ENCODE results near the gene RTN4.

The RTN4 gene

GRCh38 chr2:54946220-54946805 is 103.9 kb downstream of the RTN4 start:
- Mint-ChIP-seq H3K36me3 (peaks cover 0 to 3% of the 10 kb centered on the region in 2 donors), H3K27me3 (peaks cover 0 to 3% of the 10 kb centered on the region in 2 donors), H3K27ac (no peak overlapping the region), H3K9me3 (no peaks in the 10 kb centered on the region), H3K4me3 (no peak overlapping the region), H3K4me1 (no peaks in the 10 kb centered on the region)
- no peak for ATAC-seq (replicated peaks)
- DNase-seq: no peak

GRCh38 chr2:54945391-54946219 is 104.6 kb downstream of the RTN4 start:
- no peak for ATAC-seq (replicated peaks)
- Mint-ChIP-seq H3K4me3 (no peak overlapping the region), H3K27me3 (peaks cover 0 to 3% of the 10 kb centered on the region in 2 donors), H3K9me3 (no peaks in the 10 kb centered on the region), H3K36me3 (peaks cover 0 to 3% of the 10 kb centered on the region in 2 donors), H3K27ac (no peak overlapping the region), H3K4me1 (no peaks in the 10 kb centered on the region)
- no peak for DNase-seq

GRCh38 chr2:54944724-54945326 is 105.4 kb downstream of the RTN4 start:
- no peak overlapping the region for H3K27ac Mint-ChIP-seq
- ATAC-seq (replicated peaks) (no peak), DNase-seq (no peak)
- peaks cover 0 to under 1% of the 10 kb centered on the region in 2 donors for H3K36me3 Mint-ChIP-seq
- no peaks in the 10 kb centered on the region for H3K4me1 Mint-ChIP-seq
- H3K4me3 Mint-ChIP-seq: no peak overlapping the region
- no peaks in the 10 kb centered on the region for H3K9me3 Mint-ChIP-seq
- H3K27me3 Mint-ChIP-seq: peaks cover 0 to 3% of the 10 kb centered on the region in 2 donors

- H3K27ac Mint-ChIP-seq: no peak overlapping the region
- no peak for DNase-seq
- ATAC-seq (replicated peaks): no peak
- H3K36me3 Mint-ChIP-seq: peaks cover 0 to 2% of the 10 kb centered on the region in 2 donors
- no peaks in the 10 kb centered on the region for H3K4me1 Mint-ChIP-seq
- H3K27me3 Mint-ChIP-seq: peaks cover 0 to 3% of the 10 kb centered on the region in 2 donors
- no peaks in the 10 kb centered on the region for H3K9me3 Mint-ChIP-seq
- no peak overlapping the region for H3K4me3 Mint-ChIP-seq
Observed at GRCh38 chr2:54942373-54942772, 107.9 kb downstream of the RTN4 start.

- Mint-ChIP-seq H3K36me3 (peaks cover 0 to 4% of the 10 kb centered on the region in 2 donors), H3K4me1 (no peaks in the 10 kb centered on the region), H3K4me3 (no peak overlapping the region), H3K27me3 (peaks cover 0 to 3% of the 10 kb centered on the region in 2 donors), H3K27ac (no peak overlapping the region), H3K9me3 (peaks cover 0 to 2% of the 10 kb centered on the region in 2 donors)
- ATAC-seq (replicated peaks) (no peak), DNase-seq (no peak)
Observed at GRCh38 chr2:54941248-54941984, 108.8 kb downstream of the RTN4 start.

- H3K9me3 Mint-ChIP-seq: peaks cover 0 to 2% of the 10 kb centered on the region in 2 donors
- DNase-seq (no peak), ATAC-seq (replicated peaks) (no peak)
- no peak overlapping the region for H3K27ac Mint-ChIP-seq
- H3K4me1 Mint-ChIP-seq: no peaks in the 10 kb centered on the region
- H3K27me3 Mint-ChIP-seq: peaks cover 0 to 3% of the 10 kb centered on the region in 2 donors
- H3K4me3 Mint-ChIP-seq: no peak overlapping the region
- peaks cover 0 to 4% of the 10 kb centered on the region in 2 donors for H3K36me3 Mint-ChIP-seq
Observed at GRCh38 chr2:54940723-54941122, 109.5 kb downstream of the RTN4 start.

GRCh38 chr2:54939446-54940118 is 110.7 kb downstream of the RTN4 start:
- no peak for ATAC-seq (replicated peaks)
- H3K27ac Mint-ChIP-seq: peak overlapping the region; percentile 1
- DNase-seq: no peak
- no peaks in the 10 kb centered on the region for H3K4me1 Mint-ChIP-seq
- no peaks in the 10 kb centered on the region for H3K27me3 Mint-ChIP-seq
- H3K4me3 Mint-ChIP-seq: no peak overlapping the region
- H3K9me3 Mint-ChIP-seq: peaks cover 0 to 2% of the 10 kb centered on the region in 2 donors
- peaks cover 0 to 4% of the 10 kb centered on the region in 2 donors for H3K36me3 Mint-ChIP-seq

- Mint-ChIP-seq H3K36me3 (peaks cover 0 to 4% of the 10 kb centered on the region in 2 donors), H3K27me3 (no peaks in the 10 kb centered on the region), H3K9me3 (peaks cover 0 to 2% of the 10 kb centered on the region in 2 donors), H3K27ac (no peak overlapping the region), H3K4me3 (no peak overlapping the region), H3K4me1 (no peaks in the 10 kb centered on the region)
- ATAC-seq (replicated peaks) (no peak), DNase-seq (no peak)
Observed at GRCh38 chr2:54936766-54937165, 113.5 kb downstream of the RTN4 start.

- Mint-ChIP-seq H3K9me3 (peaks cover 0 to 2% of the 10 kb centered on the region in 2 donors), H3K27me3 (no peaks in the 10 kb centered on the region), H3K36me3 (peaks cover 0 to 4% of the 10 kb centered on the region in 2 donors), H3K4me3 (no peak overlapping the region), H3K27ac (no peak overlapping the region), H3K4me1 (no peaks in the 10 kb centered on the region)
- ATAC-seq (replicated peaks) (no peak), DNase-seq (no peak)
Observed at GRCh38 chr2:54935389-54935788, 114.9 kb downstream of the RTN4 start.

- H3K36me3 Mint-ChIP-seq: peaks cover 3 to 6% of the 10 kb centered on the region in 2 donors
- no peak overlapping the region for H3K27ac Mint-ChIP-seq
- H3K4me3 Mint-ChIP-seq: no peak overlapping the region
- H3K27me3 Mint-ChIP-seq: peaks cover 0 to 5% of the 10 kb centered on the region in 2 donors
- H3K4me1 Mint-ChIP-seq: peaks cover 2 to 5% of the 10 kb centered on the region in 2 donors
- ATAC-seq (replicated peaks): no peak
- DNase-seq: no peak
- no peaks in the 10 kb centered on the region for H3K9me3 Mint-ChIP-seq
Observed at GRCh38 chr2:54931473-54931872, 118.8 kb downstream of the RTN4 start.

GRCh38 chr2:54928719-54929118 is 121.5 kb downstream of the RTN4 start:
- Mint-ChIP-seq H3K36me3 (peaks cover 3 to 6% of the 10 kb centered on the region in 2 donors), H3K4me3 (no peak overlapping the region), H3K27ac (no peak overlapping the region), H3K27me3 (peaks cover 4 to 5% of the 10 kb centered on the region in 2 donors), H3K4me1 (peaks cover 2 to 5% of the 10 kb centered on the region in 2 donors), H3K9me3 (no peaks in the 10 kb centered on the region)
- ATAC-seq (replicated peaks): no peak
- DNase-seq: no peak

- H3K4me1 Mint-ChIP-seq: peaks cover 2 to 5% of the 10 kb centered on the region in 2 donors
- H3K4me3 Mint-ChIP-seq: no peak overlapping the region
- ATAC-seq (replicated peaks) (no peak), DNase-seq (no peak)
- no peaks in the 10 kb centered on the region for H3K9me3 Mint-ChIP-seq
- H3K27me3 Mint-ChIP-seq: peaks cover 4 to 5% of the 10 kb centered on the region in 2 donors
- H3K36me3 Mint-ChIP-seq: peaks cover 3 to 6% of the 10 kb centered on the region in 2 donors
- H3K27ac Mint-ChIP-seq: no peak overlapping the region
Observed at GRCh38 chr2:54927751-54928615, 122.3 kb downstream of the RTN4 start.
